HG03135 (cell line): ENCODE measurements around the gene BAHCC1.

ENCODE experiments used
- ATAC-seq: cut with Tn5 transposase; IDR thresholded peaks from one replicate; pipeline ENCODE4 v1.9.1; 2021; ENCODE audit warnings: mild to moderate bottlenecking, moderate library complexity; ENCODE audit not compliant: unreplicated experiment

The BAHCC1 gene

DNA sequence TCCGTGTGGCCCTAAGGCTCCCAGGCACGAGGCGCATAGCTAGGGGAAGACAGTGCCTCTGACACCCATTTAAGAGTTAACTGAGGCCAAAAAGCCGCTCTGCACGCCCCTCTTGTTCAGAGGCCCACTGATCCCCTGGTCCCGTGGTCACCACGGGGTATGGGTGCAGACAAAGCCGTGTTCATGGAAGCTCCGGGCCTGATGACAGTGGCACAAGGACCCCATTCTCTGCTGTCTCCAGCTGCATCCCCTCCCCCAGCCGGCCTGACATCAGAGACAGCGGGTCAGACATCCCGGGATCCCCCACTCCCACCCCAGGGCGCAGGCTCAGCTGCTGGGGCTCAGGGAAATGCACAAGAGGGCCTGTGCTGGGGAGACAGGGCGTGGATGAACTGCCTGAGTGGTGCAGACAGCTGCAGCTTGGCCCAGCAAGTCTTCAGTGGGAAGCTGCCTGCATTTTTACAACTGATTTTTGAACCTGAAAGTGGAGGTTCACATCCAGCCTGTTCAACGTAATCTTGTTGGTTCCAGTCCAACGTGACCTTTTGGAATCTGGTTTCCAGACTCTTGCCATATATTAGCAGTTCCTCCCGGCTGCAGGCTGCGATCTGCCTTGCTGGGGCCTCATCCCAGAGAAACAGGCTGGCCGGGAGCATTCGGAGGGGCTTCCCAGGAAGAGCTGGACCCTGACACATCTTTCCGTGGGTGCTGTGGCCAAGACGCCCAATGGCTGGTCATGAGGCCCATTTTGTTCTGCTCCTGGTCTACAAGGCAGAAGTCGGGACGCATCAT, 9.7 kb upstream of the BAHCC1 start:
- ATAC-seq: no peak

DNA sequence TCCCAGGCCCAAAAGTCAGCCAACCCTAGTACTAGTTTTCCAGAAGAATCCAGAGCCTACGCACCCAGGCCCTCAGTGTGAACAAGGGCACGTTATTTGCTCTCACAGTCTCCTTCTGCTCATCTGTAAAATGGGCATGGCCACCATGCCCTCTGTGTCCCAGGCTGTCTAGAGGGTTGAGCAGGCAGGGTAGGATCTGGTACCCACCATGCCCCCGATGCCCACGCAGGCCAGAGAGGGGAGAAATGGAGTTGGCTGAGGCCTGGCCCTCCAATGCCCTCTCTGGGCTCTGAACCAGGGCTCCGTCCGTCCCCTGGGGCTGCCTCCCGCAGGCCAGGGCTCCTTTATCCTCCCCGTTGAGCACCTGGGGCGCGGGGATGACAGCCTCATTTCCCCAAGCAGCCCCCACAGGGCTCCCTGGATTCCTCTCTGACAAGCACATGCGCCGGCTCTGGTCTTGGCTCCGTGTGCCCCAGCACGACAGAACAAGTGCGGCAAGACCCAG, 9.1 kb upstream of the BAHCC1 start:
- ATAC-seq: no peak

DNA sequence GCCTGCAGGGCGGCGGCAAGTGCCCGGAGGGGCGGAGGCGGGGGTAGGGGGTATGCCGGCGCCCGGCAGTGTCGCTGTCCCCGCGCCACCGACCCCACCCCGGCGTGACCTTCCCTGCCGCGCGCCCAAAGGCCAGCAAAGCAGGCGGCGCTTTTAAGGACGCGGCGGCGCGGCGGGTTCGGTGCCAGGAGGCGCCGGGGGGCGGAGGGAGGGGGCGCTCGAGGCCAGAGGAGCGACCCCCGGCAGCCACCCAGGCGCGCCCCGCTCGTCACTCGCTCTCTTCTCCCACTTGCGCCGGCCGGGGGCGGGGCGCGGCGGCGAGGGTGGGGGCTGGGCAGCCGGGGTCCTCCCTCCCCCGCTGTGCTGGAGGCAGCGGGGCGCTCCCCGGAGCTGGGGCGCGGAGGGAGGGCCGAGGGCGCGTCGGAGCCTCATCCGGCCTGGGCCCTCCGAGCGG, 8.6 kb upstream of the BAHCC1 start:
- no peak for ATAC-seq

DNA sequence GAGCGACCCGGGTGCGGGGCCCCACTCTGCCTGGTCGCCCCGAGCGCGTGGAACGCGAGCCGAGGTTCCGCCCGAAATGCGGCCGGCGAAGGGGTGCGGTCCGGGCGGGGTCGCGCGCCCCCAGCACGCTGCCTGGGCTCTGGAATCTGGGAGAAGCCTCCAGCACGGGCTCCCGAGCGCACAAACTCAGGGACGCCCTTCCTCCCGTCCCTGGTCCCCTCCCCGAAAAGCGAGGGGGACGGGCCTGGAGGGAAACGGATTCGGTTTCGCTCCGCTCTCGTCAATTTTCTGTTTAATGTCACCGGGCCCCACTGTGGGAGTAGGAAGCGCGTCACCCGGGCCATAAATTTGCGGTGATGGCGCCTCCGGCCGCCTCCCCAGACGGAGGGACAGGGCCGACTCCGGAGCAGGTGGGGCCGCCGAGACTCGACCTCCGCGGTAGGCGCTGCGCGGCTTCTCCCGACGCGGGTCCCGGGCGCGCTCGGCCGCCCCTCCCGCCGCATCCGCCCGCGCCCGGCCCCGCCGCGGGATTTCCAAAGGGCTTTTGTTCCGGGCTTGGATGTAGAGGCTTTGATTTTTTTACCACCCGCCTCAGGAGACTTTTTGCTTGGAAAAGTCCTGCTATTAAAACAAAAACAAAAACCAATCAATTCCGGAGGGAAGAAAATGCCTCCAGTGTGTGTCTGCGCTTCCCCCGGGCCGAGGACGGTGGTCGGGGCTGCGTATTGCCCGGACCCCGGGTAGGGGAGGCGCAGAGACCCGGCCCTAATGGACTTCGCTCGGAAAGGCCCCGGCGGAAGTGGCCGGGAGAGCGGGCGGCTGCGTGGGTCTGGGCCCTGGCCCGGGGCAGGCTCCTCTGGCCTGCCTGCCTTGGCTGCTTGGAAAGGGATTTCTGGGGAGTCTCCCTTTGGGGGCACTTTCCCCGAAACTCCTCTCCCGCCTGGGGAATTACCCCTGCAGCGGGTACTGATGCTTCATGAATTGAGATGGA, 7.9 kb upstream of the BAHCC1 start:
- no peak for ATAC-seq

DNA sequence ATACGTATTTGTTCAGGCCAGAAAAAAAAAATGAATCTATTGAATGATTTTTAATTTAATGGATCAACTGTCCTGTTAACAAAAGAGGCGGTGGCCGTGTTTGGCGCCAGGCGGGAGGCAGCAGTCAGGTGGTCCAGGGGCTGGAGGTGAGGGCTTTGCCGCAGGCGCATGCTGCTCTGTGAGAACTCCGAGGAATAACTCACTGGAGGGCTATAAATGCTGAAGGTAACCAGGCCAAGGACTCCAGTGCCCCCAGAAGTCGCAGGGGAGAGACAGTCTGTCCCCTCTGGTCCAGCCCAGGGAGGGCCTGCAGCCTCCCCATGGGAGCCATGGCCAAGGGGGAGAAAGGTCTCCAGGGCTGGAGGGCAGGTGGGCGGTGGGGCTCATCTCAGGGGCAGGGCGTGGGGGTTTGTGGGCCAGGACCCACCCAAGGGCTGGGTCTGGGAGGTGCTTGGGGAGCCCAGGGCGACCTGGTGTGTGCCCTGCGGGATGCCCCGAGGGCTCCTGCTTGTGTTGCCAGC, 7.1 kb upstream of the BAHCC1 start:
- ATAC-seq: no peak

DNA sequence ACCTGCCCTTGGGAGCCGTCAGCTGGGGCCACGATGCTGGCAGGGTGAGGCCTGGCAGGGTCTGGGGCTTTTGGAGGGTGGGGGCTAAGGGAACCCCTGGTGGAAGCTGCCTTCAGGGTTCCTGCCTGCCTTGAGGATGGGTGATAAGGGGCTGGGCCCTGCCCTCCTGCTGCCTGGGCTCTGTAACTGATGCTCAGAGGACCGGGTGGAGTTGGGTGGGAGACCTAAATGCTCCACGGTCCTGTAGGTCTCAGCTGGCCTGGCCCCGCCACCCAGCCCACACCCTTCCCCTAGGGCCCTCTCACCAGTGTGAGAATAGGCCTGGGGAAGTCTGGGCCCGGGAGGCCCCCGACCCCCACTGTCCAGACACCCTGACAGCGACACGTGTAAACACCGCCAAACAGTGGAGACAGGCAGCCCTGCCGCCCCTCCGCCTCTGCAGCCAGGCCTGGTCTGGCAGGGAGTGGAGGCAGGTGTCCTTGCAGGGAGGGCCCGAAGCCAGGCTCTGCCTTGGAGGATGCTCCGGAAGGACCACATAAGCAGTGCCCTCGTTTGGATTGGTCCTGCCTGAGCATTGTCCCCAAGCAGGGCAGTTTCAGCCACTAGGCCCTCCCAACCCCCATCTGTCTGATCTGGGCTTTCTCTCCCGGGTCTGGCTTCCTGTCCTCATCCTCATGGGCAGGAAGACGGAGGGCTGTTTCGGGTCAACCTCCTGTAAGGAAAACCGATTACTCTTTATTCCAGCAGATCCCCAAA, 6.5 kb upstream of the BAHCC1 start:
- ATAC-seq: no peak

DNA sequence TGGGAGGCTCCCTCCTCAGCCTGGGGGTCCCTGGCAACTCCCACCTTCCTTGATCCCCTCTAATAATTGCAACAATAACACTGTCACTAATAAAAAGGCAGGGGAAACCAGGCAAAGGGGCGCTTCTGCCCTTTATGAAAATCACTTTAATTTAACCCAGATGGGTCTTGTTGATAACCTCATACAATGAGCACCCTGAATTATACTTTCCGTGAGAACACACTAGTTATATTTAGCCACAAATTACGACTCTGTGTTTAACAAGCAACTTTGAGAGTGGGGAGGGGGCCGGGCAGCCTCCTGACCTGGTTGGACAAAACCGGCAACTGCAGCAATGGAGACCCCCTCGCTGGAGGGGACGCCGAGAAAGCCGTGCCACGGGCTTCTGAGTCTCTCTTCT, 5.7 kb upstream of the BAHCC1 start:
- ATAC-seq: no peak

DNA sequence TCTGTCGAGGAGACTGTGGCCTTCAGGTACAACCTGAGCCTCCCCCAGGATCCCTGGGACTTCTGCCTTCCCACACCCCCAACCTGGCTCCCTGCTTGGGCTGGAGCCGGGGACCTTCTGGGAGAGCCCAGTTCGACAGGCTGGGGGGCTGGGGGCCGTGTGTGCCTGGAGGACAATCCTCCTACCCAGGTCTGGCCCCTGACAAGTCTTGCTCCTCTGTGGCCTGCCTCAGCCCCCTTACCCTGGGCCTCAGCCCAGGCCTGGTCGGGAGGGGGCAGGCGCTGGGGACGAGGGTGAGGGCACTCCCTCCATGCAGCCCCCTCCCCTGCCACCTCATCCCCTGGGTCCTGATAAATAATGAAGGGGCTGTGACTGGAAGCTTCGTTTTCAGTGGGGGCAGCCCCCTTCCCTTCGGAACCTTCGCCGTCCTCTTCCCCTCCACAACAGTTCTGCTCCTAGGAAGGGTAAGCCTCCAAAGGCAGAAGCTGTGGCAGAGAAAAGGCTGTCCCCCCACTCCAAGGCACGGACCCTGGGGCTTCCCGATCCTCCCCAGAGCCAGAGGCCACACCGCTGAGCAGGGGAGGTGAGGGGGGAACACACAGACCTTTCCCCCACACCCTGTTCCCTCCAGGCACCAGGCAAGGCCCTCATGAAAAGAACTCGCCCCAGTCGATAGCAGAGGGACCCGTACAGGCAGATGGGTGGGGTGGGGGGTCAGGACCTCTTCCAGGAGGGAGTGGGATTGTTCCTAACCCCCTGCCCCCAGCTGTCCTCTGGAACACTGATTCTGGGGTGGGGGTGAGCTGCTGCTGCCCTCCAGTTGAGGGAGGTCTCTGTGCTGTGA, 5.0 kb upstream of the BAHCC1 start:
- ATAC-seq: no peak

DNA sequence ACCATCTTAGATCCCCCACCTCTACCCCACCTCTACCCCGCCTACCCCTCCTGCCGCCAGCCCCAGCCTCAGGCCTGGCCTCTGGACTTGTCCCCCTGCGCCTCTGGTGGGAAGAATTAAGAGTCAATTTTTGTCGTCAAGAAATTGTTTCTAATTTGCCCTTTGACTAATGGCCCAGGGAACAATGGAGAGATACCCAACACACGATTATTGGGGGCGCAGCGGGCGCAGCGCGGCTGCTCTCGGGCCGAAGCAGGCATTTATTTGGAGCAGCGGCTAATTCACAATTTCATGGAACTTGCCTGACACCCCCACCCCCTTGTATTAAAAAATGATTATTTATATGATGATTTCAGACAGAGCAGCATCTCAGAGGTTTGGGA, 4.4 kb upstream of the BAHCC1 start:
- no peak for ATAC-seq

DNA sequence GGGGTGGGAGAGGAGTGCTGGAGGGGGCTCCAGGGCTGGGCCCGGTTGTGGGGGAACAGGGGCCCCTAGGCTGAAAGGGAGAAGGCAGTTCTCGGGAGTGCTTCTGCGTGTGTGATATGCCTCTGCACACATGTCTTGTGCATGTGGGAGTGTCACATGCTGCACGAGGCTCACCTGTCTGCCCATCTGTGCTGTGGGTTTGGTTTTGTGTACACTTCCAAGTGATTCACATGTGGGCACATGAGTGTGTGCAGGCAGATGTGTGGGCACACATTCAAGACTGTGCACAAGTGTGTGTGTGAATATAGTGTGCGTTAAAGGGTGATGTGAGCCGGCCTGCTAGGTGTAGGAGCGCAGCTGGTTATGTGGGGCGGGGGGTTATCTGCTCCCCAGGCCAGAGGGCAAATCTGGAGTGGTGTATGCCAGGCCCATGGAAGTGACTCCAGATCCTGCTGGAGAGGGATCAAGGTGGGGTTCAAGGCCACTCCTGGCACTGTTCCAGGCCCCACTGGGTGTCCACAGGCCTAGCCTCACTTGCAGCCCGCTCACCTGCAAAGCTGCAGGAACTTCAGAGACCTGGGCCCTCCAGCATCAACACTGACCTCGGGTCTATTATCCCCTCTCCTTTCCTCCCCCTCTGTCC, 3.8 kb upstream of the BAHCC1 start:
- no peak for ATAC-seq

DNA sequence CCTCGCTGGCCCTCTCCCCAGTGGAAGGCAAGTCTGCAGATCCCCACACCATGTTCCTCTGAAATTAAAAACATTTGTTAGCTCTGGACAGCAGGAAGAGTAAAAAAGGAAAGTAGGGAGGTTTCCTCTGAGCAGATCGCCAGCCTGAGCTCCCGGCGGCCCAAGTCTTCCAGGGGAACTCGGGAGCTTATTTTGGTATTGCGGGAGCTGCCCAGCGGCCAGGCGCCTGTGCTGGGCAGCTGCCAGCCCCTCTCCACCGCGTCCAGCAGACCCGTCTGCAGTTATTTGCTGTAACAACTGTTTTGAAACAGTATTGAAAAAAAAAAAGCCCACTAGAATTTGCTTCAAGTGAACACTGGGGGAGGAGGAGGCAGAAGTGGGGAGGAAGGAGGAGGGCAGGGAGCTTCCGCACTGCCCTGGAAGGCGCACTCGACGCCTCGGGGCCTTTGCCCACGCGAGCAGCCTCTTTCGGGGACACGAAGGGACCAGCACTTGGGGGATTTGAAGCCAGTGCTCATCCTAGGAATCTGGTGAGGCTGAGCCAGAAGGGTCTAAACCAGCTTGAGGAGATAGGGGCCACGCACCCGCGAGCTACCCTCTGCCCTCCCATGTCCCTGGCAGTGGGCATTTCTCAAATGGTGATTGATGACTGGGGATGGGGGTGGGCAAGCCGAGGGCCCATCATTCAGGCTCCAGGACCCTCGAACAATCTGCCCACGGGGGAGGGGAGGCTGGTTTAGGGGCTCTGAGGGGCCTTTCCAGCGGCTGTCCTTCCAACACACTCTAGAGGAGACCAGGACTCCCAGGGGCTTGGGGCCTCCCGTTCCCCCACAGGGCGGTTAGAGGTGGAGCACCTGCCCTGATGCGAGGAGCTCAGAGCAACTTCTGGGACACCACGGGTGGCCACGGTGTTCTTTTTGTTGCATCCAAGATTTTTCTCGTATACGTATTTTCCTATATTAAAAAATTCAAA, 3.0 kb upstream of the BAHCC1 start:
- ATAC-seq: no peak

DNA sequence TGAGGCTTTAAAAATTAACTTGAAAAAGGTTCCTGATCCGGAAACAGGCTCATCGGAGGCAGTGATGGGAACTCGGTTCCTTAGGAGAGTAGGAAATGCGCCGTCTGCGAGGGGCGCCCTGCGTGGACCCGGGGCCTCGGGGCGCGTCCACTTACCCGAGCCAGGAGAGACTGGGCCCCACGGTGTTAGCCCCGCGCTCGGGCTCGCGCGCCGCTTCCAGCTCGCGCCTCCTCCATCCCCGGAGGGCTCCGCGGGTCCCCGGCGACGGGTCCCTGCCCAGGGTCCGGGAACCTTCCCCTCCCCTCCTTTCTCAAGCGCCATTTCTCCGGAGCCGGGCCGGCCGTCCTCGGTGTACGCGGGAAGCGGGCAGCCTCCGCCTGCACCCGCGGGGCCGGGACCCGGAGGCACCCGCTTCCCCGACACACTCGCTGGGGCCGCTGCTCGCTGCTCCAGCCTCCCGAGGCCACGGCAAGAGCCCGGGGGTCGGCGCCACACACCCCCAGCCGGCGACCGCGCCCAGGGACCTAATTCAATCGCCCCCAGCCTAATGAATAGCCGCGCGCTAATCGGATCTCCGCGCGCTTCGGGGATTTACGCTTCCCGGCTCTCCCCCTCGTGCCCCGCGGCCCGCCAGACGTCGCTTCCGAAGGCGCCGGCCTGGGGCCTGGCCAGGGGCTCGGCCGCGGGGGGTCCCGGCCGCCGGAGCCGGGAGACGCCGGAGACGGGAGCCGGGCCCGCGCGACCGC, 2.2 kb upstream of the BAHCC1 start:
- ATAC-seq: no peak

DNA sequence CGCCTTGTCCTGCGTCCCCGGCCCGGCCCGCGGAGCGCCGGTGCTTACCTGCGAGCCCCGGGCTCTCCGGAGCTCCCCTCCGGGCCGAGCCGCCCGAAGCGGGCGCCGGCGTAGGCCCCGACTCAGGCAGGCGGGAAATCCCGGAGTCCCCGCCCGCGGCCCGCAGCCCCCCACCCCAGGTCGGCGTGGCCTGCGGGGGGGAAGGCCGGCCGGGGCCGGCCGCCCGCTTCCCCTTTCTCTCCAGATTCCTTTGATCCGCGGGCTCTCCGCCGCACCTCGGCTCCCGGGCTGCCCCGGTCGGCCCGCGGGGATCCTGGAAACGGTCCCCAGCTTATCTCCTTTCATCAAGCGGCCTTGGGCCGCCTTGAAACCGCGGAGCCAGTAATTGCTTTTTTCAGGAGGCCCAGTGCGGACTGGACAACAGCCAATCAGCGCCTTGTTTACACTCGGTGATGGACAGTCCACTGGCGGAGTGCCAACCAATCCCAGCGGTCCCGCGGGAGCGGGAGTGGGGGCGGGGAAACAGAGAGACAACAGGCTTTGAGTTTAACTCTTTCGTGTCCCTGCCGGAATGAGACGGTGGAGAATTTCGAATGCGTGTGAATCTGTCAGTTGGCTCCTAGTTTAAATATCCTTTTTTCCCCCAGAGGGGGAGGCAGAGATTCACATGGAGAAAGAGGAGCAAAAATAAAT, 1.4 kb upstream of the BAHCC1 start:
- no peak for ATAC-seq

DNA sequence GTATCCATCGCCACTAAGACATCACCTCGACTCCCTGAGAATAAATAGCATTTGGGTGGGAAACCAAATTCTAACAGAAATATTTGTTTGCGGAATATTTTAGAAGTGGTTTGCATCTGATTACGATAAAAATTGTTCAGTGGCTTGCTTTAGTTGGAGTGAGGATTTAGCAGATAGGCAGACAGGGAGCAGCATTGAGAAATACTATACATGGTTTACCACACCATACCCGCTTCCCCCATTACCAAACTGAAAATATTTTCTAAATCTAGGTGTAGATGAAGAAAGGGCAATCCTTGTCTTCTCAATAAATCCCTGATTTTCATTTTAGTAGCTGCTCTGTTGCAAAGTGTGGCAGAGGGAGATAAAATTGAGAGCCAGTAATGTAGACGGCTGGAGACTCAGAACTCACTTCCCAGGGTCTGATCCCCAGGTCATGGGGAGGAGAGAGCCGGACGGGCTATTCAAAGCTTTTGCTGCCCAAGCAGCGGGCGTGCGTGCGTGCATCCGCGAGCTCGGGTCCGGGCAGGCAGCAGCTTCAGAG, 808 bp upstream of the BAHCC1 start:
- no peak for ATAC-seq

DNA sequence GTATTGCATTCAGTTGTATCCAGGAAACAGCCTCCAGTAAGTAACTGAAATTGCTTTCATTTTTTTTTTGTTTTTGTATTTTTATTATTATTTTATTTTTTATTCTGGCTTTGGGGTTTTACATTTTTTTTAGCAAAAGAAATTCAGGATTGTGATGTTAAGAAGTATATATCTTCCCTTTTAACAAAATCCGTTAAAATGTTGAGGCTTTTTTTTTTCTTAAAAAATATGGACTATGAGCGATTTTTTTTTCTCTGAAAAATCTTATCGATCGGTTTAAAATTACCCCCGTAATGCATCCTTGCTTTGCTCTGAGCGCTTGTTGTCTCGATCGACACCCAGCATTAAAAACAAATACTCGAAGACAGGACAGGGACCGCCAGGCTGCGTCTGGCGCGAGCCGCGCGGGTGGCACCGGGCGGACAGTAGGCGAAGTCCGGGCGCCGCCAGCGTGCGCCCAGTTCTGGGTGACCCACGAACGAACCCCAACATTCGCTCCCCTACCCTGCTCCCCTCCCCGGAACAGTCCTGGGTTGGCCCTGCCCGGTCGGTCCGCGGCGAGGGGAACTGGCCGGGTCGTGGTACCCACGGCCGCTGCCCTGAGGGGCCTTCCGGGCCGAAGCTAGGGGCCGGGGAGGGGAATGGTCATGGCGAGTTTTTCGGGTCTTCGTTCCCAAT, 482 bp downstream of the BAHCC1 start:
- ATAC-seq: no peak

DNA sequence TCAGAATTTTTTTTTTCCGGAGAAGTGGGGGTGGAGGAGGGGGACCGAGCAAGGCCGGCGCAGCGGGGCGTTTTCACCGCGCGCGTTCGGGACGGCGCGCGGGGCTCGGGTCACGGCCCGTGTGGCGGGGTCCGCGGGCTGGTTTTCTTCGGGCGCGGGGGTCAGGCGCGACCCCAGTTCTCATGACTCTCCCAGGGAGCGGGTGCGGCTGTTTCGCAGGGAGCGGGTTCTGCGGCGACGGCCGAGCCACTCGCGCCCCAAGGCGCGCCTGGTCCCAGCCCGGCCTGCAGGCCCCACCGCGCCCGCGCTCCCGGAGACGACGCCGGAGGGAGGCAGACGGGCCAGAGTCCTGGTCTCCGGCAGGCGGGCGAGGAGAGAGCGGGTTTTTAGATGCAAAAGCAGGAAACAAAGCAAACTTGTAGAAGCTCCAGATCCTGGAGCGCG, 1.0 kb downstream of the BAHCC1 start:
- no peak for ATAC-seq
